GM23338 (cell line): Measurements from ENCODE around the gene PAPPA. TPM values are rescaled to one million over a fixed set of nuclear protein-coding genes. Genes with fewer than 3 reads are reported as not detected.

Source experiments
- ATAC-seq: fragments of 200-7000 bp; cut with Tn5 transposase; 3 replicates; pipeline ENCODE4 v1.9.1; 2020
- DNase-seq: peaks from one replicate; pipeline ENCODE4 v3.0.0-alpha.2; 2015; ENCODE audit warnings: low spot score
- H2AFZ ChIP-seq: fragments of 200-600 bp; sonication (generic); 2 replicates; pipeline ENCODE4 v1.8.0; 2016; ENCODE audit warnings: antibody characterized with exemption, mild to moderate bottlenecking, moderate library complexity
- H3F3A ChIP-seq: fragments of 200-600 bp; sonication (generic); replicated peaks from 2 replicates; pipeline ENCODE4 v1.8.0; 2017; ENCODE audit warnings: antibody characterized with exemption, mixed run types, low read depth
- H3K27ac ChIP-seq: fragments of 200-600 bp; sonication (generic); 2 replicates; pipeline ENCODE4 v1.6.1; 2016; ENCODE audit warnings: low read depth
- H3K27me3 ChIP-seq: fragments of 200-600 bp; sonication (generic); 2 replicates; pipeline ENCODE4 v1.8.0; 2016; ENCODE audit warnings: mild to moderate bottlenecking, mixed run types, moderate library complexity; ENCODE audit not compliant: insufficient read depth
- H3K36me3 ChIP-seq: fragments of 200-600 bp; sonication (generic); 2 replicates; pipeline ENCODE4 v1.8.0; 2016; ENCODE audit warnings: mild to moderate bottlenecking; ENCODE audit not compliant: insufficient read depth
- H3K4me1 ChIP-seq: fragments of 200-600 bp; sonication (generic); 2 replicates; pipeline ENCODE4 v1.8.0; 2016; ENCODE audit warnings: mild to moderate bottlenecking, moderate library complexity; ENCODE audit not compliant: insufficient read depth
- H3K4me2 ChIP-seq: fragments of 200-600 bp; sonication (generic); 2 replicates; pipeline ENCODE4 v1.7.1; 2017; ENCODE audit warnings: mixed run types
- H3K4me3 ChIP-seq: fragments of 200-600 bp; sonication (generic); 2 replicates; pipeline ENCODE4 v1.6.1; 2016; ENCODE audit warnings: mixed run types
- H3K79me2 ChIP-seq: fragments of 200-600 bp; sonication (generic); replicated peaks from 2 replicates; pipeline ENCODE4 v1.8.0; 2017; ENCODE audit warnings: mild to moderate bottlenecking; ENCODE audit not compliant: insufficient read depth
- H3K9me2 ChIP-seq: fragments of 200-600 bp; sonication (generic); 2 replicates; pipeline ENCODE4 v1.8.0; 2017; ENCODE audit not compliant: insufficient read depth
- H4K20me1 ChIP-seq: fragments of 200-600 bp; sonication (generic); replicated peaks from 2 replicates; pipeline ENCODE4 v1.8.0; 2017; ENCODE audit warnings: mild to moderate bottlenecking; ENCODE audit not compliant: insufficient read depth
- H3K27ac Mint-ChIP-seq: 2 replicates; pipeline ENCODE4 v1.8.0; 2020; ENCODE audit warnings: inconsistent platforms, mild to moderate bottlenecking, moderate library complexity, mixed read lengths
- H3K27me3 Mint-ChIP-seq: 3 replicates; pipeline ENCODE4 v1.8.0; 2022; ENCODE audit warnings: low read depth, mild to moderate bottlenecking, moderate library complexity, mixed read lengths, inconsistent platforms; ENCODE audit not compliant: insufficient read depth, poor library complexity
- H3K36me3 Mint-ChIP-seq: 3 replicates; pipeline ENCODE4 v1.8.0; 2021; ENCODE audit warnings: low read depth, mild to moderate bottlenecking, inconsistent platforms, moderate library complexity, mixed read lengths
- H3K4me1 Mint-ChIP-seq: 3 replicates; pipeline ENCODE4 v1.8.0; 2020; ENCODE audit warnings: mild to moderate bottlenecking, inconsistent platforms, mixed read lengths
- H3K4me3 Mint-ChIP-seq: 3 replicates; pipeline ENCODE4 v1.8.0; 2021; ENCODE audit warnings: moderate library complexity, mild to moderate bottlenecking, inconsistent platforms, mixed read lengths
- H3K9me3 Mint-ChIP-seq: 3 replicates; pipeline ENCODE4 v1.8.0; 2020; ENCODE audit warnings: moderate library complexity, mild to moderate bottlenecking, inconsistent platforms, mixed read lengths
- CREB1 ChIP-seq: fragments of 250-450 bp; sonication (Bioruptor Pico); IDR thresholded peaks from 2 replicates; pipeline ENCODE4 v1.5.0; 2020; ENCODE audit warnings: low read depth, mild to moderate bottlenecking, moderate library complexity
- CTCF ChIP-seq, 2 experiments: fragments of 200-600 bp in 1 of 2; sonication (generic) in 1 of 2; conservative IDR thresholded peaks; 2 replicates each; pipeline versions ENCODE4 v1.5.1 to v1.6.1; 2016 to 2017; ENCODE audit warnings: antibody characterized with exemption in 2 of 2, low read depth in 2 of 2, mild to moderate bottlenecking in 2 of 2, moderate library complexity in 1 of 2
- ETS1 ChIP-seq: IDR thresholded peaks from 2 replicates; pipeline ENCODE4 v1.6.1; 2016; ENCODE audit warnings: antibody characterized with exemption
- EZH2 ChIP-seq: fragments of 200-600 bp; sonication (generic); IDR thresholded peaks from one replicate; pipeline ENCODE4 v1.8.0; 2017; ENCODE audit warnings: antibody characterized with exemption, mild to moderate bottlenecking, low read depth; ENCODE audit not compliant: unreplicated experiment
- EZH2phosphoT487 ChIP-seq: fragments of 200-600 bp; sonication (generic); IDR thresholded peaks from one replicate; pipeline ENCODE4 v1.8.1; 2018; ENCODE audit warnings: antibody characterized with exemption; ENCODE audit not compliant: unreplicated experiment
- JUNB ChIP-seq: IDR thresholded peaks from one replicate; pipeline ENCODE4 v1.6.1; 2016; ENCODE audit warnings: antibody characterized with exemption; ENCODE audit not compliant: unreplicated experiment
- NANOG ChIP-seq: IDR thresholded peaks from 2 replicates; pipeline ENCODE4 v1.6.1; 2016; ENCODE audit warnings: antibody characterized with exemption, borderline replicate concordance
- POLR2AphosphoS5 ChIP-seq: IDR thresholded peaks from 2 replicates; pipeline ENCODE4 v1.6.1; 2016; ENCODE audit warnings: antibody characterized with exemption, low read depth
- REST ChIP-seq: IDR thresholded peaks from one replicate; pipeline ENCODE4 v1.6.1; 2018; ENCODE audit warnings: antibody characterized with exemption; ENCODE audit not compliant: unreplicated experiment
- STAT1 ChIP-seq: IDR thresholded peaks from one replicate; pipeline ENCODE4 v1.6.1; 2016; ENCODE audit warnings: antibody characterized with exemption; ENCODE audit not compliant: unreplicated experiment
- ZNF114 ChIP-seq: fragments of 250-450 bp; sonication (Bioruptor Pico); IDR thresholded peaks from 2 replicates; pipeline ENCODE4 v1.5.0; 2020; ENCODE audit warnings: mild to moderate bottlenecking, moderate library complexity
- ZNF331 ChIP-seq: fragments of 250-450 bp; sonication (Bioruptor Pico); IDR thresholded peaks from 2 replicates; pipeline ENCODE4 v1.5.0; 2020; ENCODE audit warnings: low read depth, mild to moderate bottlenecking, moderate library complexity
- ZNF462 ChIP-seq: fragments of 250-450 bp; sonication (Bioruptor Pico); IDR thresholded peaks from 2 replicates; pipeline ENCODE4 v1.5.0; 2020; ENCODE audit warnings: mild to moderate bottlenecking, moderate library complexity
- polyA plus RNA-seq: library from polyadenylated mRNA; unstranded; fragments of >200 nt; fragmentation: Nextera tagmentation; extraction: Ambion mirVana; gene quantifications from 2 replicates; pipeline ENCODE4 v1.2.1, GENCODE V29; 2016
- total RNA-seq: library from RNA; depleted of rRNA; stranded (reverse); fragments of >200 nt; shearing (Covaris generic); gene quantifications from 2 replicates; pipeline ENCODE4 v1.2.3, GENCODE V29; 2014

The PAPPA gene
- total and polyA plus RNA-seq, 2 experiments from 2014 or later: 0.38 to 0.66 TPM

- peaks cover 4% of the 10 kb centered on the region for H3K27me3 Mint-ChIP-seq
- H3K27me3 ChIP-seq: no peaks in the 10 kb centered on the region
- no peak overlapping the region for H3K4me3 Mint-ChIP-seq
- no peak overlapping the region for H3K27ac Mint-ChIP-seq
- H3F3A ChIP-seq: no peaks in the 10 kb centered on the region
- ATAC-seq (no peak), DNase-seq (no peak)
- no peak overlapping the region for H3K4me3 ChIP-seq
- H3K27ac ChIP-seq: no peak overlapping the region
- H2AFZ ChIP-seq: no peak overlapping the region
- H4K20me1 ChIP-seq: no peaks in the 10 kb centered on the region
- no peaks in the 10 kb centered on the region for H3K79me2 ChIP-seq
- no peaks in the 10 kb centered on the region for H3K4me1 Mint-ChIP-seq
- no peaks in the 10 kb centered on the region for H3K4me1 ChIP-seq
- TF ChIP-seq ZNF331 (CRISPR knock-in tag) (no peak), NANOG (no peak), EZH2phosphoT487 (no peak), ETS1 (no peak), CTCF (conservative IDR thresholded peaks at IDR 0.05; ENCODE audit: low read depth in 2 of 2) (no peak), ZNF462 (CRISPR knock-in tag) (no peak), REST (no peak), STAT1 (no peak), EZH2 (no peak), JUNB (no peak), POLR2AphosphoS5 (no peak), ZNF114 (CRISPR knock-in tag) (no peak), CREB1 (CRISPR knock-in tag) (no peak)
- H3K36me3 ChIP-seq: no peaks in the 10 kb centered on the region
- no peak overlapping the region for H3K4me2 ChIP-seq
- H3K9me3 Mint-ChIP-seq: no peaks in the 10 kb centered on the region
- no peaks in the 10 kb centered on the region for H3K36me3 Mint-ChIP-seq
- H3K9me2 ChIP-seq: no peaks in the 10 kb centered on the region
Measured at GRCh38 chr9:116262448-116262847, 108.9 kb downstream of the PAPPA start.
